G401 (cell line): ENCODE results near the gene CLCN1. TPM values are rescaled to one million over a fixed set of nuclear protein-coding genes. Genes with fewer than 3 reads are reported as not detected.
"Not testable (repeated sequence)": the region's sequence is repeated elsewhere in the genome, so short reads cannot be mapped to it uniquely, and the experiment has no call there.

Experiments used
- DNase-seq: peaks from one replicate; pipeline ENCODE4 v3.0.0-alpha.2; 2015; ENCODE audit warnings: low spot score
- in situ Hi-C: cut with HindIII; loops from 2 replicates; pipeline ENCODE4 v1.10.0; 2016; ENCODE audit warnings: low sequenced_read_pairs, mixed read lengths
- total RNA-seq: library from RNA; depleted of rRNA; stranded (reverse); fragments of >200 nt; shearing (Covaris generic); gene quantifications from 2 replicates; pipeline ENCODE4 v1.2.3, GENCODE V29; 2014

The CLCN1 gene
- total RNA-seq, 1 experiment from 2014 or later: not detected

GRCh38 chr7:143391462-143392404 is 75.8 kb downstream of the CLCN1 start:
- in situ Hi-C loops: no loop called here
- DNase-seq: peak; percentile 53

- in situ Hi-C loops, DNase-seq: not testable (repeated sequence)
Observed at GRCh38 chr7:143392427-143392826, 76.5 kb downstream of the CLCN1 start.

GRCh38 chr7:143392875-143393266 is 77.0 kb downstream of the CLCN1 start:
- DNase-seq: no peak
- in situ Hi-C loops: no loop called here

GRCh38 chr7:143393267-143394041 is 77.5 kb downstream of the CLCN1 start:
- in situ Hi-C loops: no loop called here
- no peak for DNase-seq

DNA sequence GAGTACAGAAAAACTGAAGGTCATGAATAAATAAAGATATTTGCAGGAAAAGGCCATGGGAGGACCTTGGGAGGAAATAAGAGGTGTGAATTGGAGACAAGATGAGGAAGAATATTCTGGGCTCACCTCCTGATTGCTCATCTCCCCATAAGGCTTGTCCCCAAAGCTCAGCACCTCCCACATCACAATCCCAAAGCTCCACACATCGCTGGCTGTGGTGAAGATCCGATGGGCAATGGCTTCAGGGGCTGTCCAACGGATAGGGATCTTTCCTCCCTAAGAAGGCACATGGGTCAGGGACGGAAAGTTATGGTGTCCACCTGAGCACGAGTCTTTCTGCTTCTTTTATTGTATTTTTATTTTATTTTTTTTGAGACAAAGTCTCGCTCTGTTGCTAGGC is 78.2 kb downstream of the CLCN1 start:
- DNase-seq: no peak
- in situ Hi-C loops: no loop called here

DNA sequence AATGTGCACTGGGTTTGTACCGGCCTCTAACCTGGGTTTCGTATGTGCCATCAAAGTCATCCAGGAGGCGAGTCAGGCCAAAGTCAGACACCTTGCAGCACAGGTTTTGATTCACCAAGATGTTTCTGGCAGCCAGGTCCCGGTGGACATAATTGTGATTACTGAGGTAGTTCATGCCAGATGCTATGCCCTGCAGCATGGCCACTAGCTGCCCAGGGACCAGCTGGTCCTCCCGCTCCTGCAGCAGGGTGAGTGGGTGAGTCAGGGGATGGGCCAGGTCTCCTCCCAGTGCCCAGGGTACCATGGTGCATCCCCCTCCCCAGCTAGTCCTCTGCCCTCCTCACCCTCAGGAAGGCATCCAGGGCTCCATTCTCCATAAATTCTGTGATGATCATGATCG is 78.9 kb downstream of the CLCN1 start:
- in situ Hi-C loops: no loop called here
- DNase-seq: no peak

GRCh38 chr7:143395187-143396149 is 79.6 kb downstream of the CLCN1 start:
- DNase-seq: no peak
- in situ Hi-C loops: no loop called here

- DNase-seq: no peak
- in situ Hi-C loops: no loop called here
Observed at GRCh38 chr7:143396182-143396581, 80.3 kb downstream of the CLCN1 start.

GRCh38 chr7:143396625-143397556 is 81.0 kb downstream of the CLCN1 start:
- no peak for DNase-seq
- in situ Hi-C loops: no loop called here

- DNase-seq: no peak
Observed at GRCh38 chr7:143397710-143398530, 82.0 kb downstream of the CLCN1 start.

DNA sequence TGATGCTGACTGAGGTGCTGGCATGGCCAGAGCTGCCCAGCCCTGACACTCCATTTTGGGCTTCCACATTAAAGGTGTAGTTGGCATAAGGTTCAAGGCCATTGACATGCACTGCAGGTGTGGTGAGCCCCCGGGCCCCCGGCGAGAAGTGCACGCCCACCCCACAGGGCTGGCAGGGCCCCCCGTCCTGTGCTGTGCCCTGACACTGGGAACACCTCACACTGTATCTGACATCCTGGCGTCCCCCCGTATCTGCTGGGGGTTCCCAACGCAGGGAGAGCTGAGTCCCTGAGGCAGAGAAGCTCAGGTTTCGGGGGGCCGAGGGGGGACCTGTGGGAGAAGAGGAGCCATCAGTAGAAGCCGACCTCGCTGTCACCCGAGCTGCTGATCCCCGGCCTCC is 82.7 kb downstream of the CLCN1 start:
- no peak for DNase-seq
- in situ Hi-C loops: no loop called here

More at GRCh38 chr7:143397710-143398530, 82.0 kb downstream of the CLCN1 start:
- in situ Hi-C loops: no loop called here

- in situ Hi-C loops: no loop called here
- DNase-seq: no peak
Observed at GRCh38 chr7:143399151-143399550, 83.2 kb downstream of the CLCN1 start.

GRCh38 chr7:143399642-143400041 is 83.7 kb downstream of the CLCN1 start:
- DNase-seq: no peak
- in situ Hi-C loops: no loop called here

GRCh38 chr7:143401265-143401664 is 85.4 kb downstream of the CLCN1 start:
- no peak for DNase-seq
- in situ Hi-C loops: no loop called here
